HG02943 (cell line): ENCODE data around the gene ADGRV1.

Source experiments
- ATAC-seq: cut with Tn5 transposase; IDR thresholded peaks from one replicate; pipeline ENCODE4 v1.9.1; 2021; ENCODE audit warnings: mild to moderate bottlenecking, low read depth, moderate library complexity; ENCODE audit not compliant: unreplicated experiment

Gene ADGRV1

GRCh38 chr5:91119981-91120850, 561.6 kb downstream of the ADGRV1 start:
- ATAC-seq, result no peak

DNA sequence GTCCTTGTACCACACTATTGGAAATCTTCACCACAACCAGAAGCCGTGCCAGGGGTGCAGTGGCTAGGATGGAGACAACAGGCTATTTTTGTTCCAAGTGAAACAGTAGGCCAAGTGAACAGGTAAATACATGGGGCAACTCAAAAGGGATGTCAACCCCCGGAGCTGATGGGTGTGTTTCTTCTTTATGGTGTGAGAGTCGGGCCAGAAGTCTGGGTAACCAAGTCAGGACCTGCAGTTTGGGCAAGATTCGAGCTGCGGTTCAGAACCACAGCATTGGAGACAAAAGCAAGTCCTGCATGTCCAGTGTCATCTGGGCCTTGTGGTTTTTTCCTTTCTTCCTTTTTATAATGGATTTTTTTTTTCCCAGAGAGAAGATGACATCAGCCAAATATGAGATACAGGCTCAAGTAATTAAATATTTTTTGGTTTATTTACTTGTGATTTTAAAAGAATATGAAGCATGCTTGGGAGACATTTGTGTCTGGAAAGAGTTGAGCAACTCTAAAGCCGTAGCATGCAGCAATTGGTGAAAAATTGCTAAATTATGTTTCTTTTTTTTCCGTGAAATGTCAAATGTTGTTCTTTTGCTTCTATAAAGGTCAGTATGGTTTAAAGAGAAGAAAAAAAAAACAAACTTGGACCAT, 562.9 kb downstream of the ADGRV1 start:
- ATAC-seq, result no peak

- no peak for ATAC-seq
Measured at GRCh38 chr5:91122651-91123050, 564.1 kb downstream of the ADGRV1 start.

GRCh38 chr5:91123291-91123690, 564.7 kb downstream of the ADGRV1 start:
- ATAC-seq, result no peak

- no peak for ATAC-seq
Measured at GRCh38 chr5:91123901-91124300, 565.3 kb downstream of the ADGRV1 start.

GRCh38 chr5:91125916-91126315, 567.3 kb downstream of the ADGRV1 start:
- no peak for ATAC-seq

GRCh38 chr5:91126448-91126847, 567.9 kb downstream of the ADGRV1 start:
- no peak for ATAC-seq

GRCh38 chr5:91126888-91127287, 568.3 kb downstream of the ADGRV1 start:
- ATAC-seq, result no peak

DNA sequence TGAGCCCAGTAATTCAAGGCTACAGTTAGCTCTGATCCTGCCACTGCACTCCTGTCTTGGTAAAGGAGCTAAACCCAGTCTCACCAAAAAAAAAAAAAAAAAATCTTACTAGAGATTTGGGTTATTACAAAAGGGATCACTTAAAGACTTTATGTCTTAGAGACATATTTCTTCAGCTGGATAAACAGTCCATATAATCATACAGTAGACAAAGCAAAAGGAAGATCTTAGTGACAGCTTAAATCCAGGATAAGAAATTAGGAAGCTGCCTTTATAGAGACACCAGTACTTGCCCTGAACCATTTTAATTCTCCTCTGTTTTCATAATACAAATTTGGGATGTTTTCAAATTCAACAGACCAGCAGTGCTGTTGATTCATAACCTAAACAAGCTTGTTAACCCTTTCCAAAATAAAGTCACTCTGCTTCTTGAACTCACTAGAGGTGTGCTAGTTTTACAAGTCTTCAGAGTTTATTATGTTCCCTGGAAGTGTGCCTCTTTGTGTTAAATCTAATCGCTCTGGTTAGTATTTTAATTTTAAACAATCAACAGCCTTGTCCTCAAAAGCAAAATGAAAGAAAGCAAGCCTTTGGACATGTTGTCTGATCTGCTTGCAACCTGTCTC, 569.0 kb downstream of the ADGRV1 start:
- ATAC-seq, result no peak

GRCh38 chr5:91128604-91129003, 570.0 kb downstream of the ADGRV1 start:
- no peak for ATAC-seq

- no peak for ATAC-seq
Measured at GRCh38 chr5:91129748-91130147, 571.2 kb downstream of the ADGRV1 start.

DNA sequence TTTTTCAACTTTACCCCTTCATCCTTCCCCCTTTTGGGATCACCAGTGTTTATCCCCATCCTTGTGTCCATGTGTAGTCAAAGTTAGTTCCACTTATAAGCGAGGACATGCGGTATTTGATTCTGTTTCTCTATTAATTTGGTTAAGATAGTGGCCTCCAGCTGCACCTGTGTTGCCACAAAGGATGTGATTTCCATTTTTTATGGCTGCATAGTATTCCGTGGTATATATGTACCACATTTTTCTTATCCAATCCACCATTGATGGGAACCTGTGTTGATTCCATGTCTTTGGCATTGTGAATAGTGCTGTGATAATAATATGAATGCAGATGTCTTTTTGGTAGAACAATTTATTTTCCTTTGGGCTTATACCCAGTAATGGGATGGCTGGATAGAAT, 572.2 kb downstream of the ADGRV1 start:
- no peak for ATAC-seq

DNA sequence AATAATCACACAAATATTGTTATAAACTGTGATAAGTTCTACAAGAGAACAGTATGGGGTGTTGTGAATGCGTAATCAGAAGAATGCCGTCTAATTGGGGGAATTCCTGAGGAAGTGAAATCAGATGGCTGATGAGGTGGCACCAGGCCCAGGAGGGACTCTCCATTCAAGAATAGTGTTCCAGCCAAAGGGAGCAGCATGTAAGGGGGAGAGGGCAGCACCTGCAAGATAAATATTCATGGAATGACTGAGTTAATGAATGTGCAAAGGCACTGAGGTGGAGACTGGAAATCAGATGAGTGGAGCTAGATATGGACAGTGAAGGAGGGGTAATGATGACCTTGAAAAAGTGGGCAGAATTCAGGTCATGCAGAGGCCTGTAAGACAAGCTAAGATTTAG, 574.0 kb downstream of the ADGRV1 start:
- ATAC-seq, result no peak

DNA sequence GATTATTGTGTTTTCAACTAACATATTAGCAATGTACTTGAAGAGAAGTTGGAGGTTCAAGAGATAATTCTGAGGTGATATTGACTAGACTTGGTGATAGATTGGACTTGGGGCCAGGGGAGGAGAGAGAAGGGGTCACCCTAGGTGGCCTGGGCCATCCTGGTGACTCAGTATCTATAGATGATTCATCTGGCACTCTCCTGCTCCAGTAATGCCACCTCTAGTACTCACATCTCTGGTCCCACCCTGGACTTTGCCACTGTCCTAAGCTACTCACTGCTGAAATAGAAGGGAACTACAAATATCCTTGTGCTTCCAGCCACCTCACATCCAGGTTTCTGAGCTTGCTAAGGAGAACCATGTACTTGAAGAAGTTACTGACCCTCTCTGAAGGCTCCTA, 574.6 kb downstream of the ADGRV1 start:
- no peak for ATAC-seq

DNA sequence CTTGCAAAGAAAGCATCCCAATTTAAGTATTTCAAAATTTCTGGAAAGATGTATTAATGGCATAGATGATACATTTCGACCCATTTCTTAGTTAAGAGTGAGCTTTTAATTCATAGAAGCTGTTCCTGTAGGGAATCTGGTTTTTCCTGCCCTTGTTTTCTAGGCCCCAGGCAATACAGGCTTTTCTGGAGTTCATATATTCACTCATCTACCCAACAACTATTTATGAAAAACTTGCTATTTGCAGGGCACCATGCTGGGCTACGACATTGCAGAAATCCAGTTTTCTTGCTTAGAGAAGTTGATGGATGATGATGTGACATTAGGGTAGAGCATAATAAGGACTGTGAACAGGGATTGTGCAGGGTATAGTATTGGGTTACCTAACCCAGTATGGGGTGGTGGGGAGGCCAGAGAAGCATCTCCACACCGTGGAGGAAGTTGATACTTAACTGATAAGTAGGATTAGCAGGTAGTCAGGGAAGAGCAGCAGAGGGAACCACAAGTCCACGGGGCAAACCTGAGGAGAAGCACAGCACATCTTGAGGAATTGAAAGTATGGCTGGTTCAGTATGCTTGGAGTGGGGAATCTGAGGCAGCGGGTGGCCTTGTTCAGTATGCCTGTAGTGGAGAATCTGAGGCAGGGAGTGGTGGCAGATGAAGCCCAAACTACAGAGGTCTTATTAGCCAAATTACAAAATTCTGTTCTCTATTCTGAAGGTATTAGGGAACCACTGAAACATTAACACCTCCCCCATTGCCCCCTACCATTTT, 577.1 kb downstream of the ADGRV1 start:
- no peak for ATAC-seq

GRCh38 chr5:91136271-91136670, 577.7 kb downstream of the ADGRV1 start:
- ATAC-seq, result no peak

DNA sequence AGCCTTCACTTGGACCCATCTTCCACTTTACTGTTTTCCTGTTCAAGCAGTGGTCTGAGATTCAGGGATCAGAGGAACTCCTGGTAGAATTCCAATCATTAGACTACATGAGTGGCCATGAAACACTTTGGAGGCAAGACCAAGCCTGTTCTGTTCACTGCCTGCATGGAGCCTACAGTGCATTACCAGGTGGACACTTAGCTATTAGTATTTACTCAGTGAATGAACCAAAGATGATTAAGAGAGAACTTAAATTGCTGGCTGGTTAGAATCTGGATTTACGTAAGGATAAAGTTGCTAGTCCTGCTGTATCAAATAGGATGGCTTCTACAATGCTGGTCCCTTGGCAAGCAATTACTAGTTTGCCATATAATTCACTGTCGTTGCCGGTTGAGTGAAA, 579.0 kb downstream of the ADGRV1 start:
- ATAC-seq, result no peak

GRCh38 chr5:91139572-91140200, 581.1 kb downstream of the ADGRV1 start:
- ATAC-seq, result no peak

- no peak for ATAC-seq
Measured at GRCh38 chr5:91140657-91141056, 582.1 kb downstream of the ADGRV1 start.

- ATAC-seq, result no peak
Measured at GRCh38 chr5:91141642-91142041, 583.0 kb downstream of the ADGRV1 start.
